GM12878 (cell line): Measurements from ENCODE around the gene DNAJC28. TPM values are rescaled to one million over a fixed set of nuclear protein-coding genes. Genes with fewer than 3 reads are reported as not detected.

Experiments used
- ATAC-seq: fragments of 200-7000 bp; cut with Tn5 transposase; 3 replicates; pipeline ENCODE4 v1.9.1; 2020; ENCODE audit warnings: mild to moderate bottlenecking, moderate library complexity
- BruUV-seq: library from RNA; stranded (reverse); fragments of 400-500 nt; replicated peaks from 2 replicates; lab custom pipeline; 2021; lab: Mats Ljungman, UMichigan
- CTCF ChIA-PET: fragments of 300-600 bp; sonication (Branson Sonifier 250); formaldehyde crosslinking; extraction: SDS; loops from one replicate; lab custom pipeline; 2021; ENCODE audit warnings: inconsistent platforms; lab: Yijun Ruan, JAX
- POLR2A ChIA-PET: fragments of 350-600 bp; formaldehyde crosslinking; extraction: SDS; loops from one replicate; lab custom pipeline; 2021; ENCODE audit warnings: inconsistent platforms; lab: Charles Lee
- RAD21 ChIA-PET: fragments of 300-600 bp; sonication (Branson Sonifier 250); formaldehyde crosslinking; loops from one replicate; lab custom pipeline; 2023; ENCODE audit warnings: antibody characterized with exemption; ENCODE audit not compliant: unreplicated experiment; lab: Charles Lee
- SMC1A ChIA-PET: fragments of 300-600 bp; sonication (Branson Sonifier 250); formaldehyde crosslinking; loops from one replicate; lab custom pipeline; 2023; ENCODE audit not compliant: unreplicated experiment, uncharacterized antibody; lab: Charles Lee
- DNase-seq: peaks from one replicate; pipeline ENCODE4 v3.0.0-alpha.2; 2011; ENCODE audit warnings: low read depth, low spot score
- FAIRE-seq: peaks from 3 replicates; lab custom pipeline; 2011; peaks lifted over from hg19 to GRCh38; lab: Jason Lieb, UNC
- H2AFZ ChIP-seq: 2 replicates; pipeline ENCODE4 v1.6.0; 2011; ENCODE audit warnings: low read depth, low read length, control low read depth; ENCODE audit not compliant: control insufficient read depth
- H3K27ac ChIP-seq: 2 replicates; pipeline ENCODE4 v1.5.1; 2011; ENCODE audit warnings: control low read depth; ENCODE audit not compliant: control insufficient read depth, insufficient read depth
- H3K27me3 ChIP-seq, 2 experiments: replicated peaks in 1 of 2; 2 replicates each; pipeline versions ENCODE4 v1.6.0 to v1.6.1; 2011; ENCODE audit warnings: low read length in 1 of 2; ENCODE audit not compliant: control insufficient read depth in 2 of 2, insufficient read depth in 2 of 2
- H3K36me3 ChIP-seq, 2 experiments: 2 replicates each; pipeline ENCODE4 v1.5.1; 2011; ENCODE audit warnings: low read length in 1 of 2; ENCODE audit not compliant: control insufficient read depth in 2 of 2, insufficient read depth in 2 of 2
- H3K4me1 ChIP-seq: 2 replicates; pipeline ENCODE4 v1.6.1; 2011; ENCODE audit warnings: mild to moderate bottlenecking, low read length, moderate library complexity, mixed read lengths; ENCODE audit not compliant: control insufficient read depth, insufficient read depth
- H3K4me2 ChIP-seq: 2 replicates; pipeline ENCODE4 v1.6.0; 2011; ENCODE audit warnings: control low read depth; ENCODE audit not compliant: control insufficient read depth, insufficient read depth
- H3K4me3 ChIP-seq: fragments of 200-600 bp; sonication (generic); 2 replicates; pipeline ENCODE4 v1.5.1; 2016
- H3K79me2 ChIP-seq: 2 replicates; pipeline ENCODE4 v1.6.0; 2011; ENCODE audit warnings: low read length; ENCODE audit not compliant: control insufficient read depth, insufficient read depth
- H3K9ac ChIP-seq: 2 replicates; pipeline ENCODE4 v1.8.0; 2011; ENCODE audit warnings: low read length, control low read depth, mixed read lengths; ENCODE audit not compliant: control insufficient read depth, insufficient read depth
- H3K9me3 ChIP-seq: replicated peaks from 3 replicates; pipeline ENCODE4 v1.5.1; 2011; ENCODE audit warnings: mild to moderate bottlenecking, low read length; ENCODE audit not compliant: control insufficient read depth, insufficient read depth
- H4K20me1 ChIP-seq: 2 replicates; pipeline ENCODE4 v1.6.0; 2011; ENCODE audit not compliant: control insufficient read depth, insufficient read depth
- EZH2 ChIP-seq: IDR thresholded peaks from 2 replicates; pipeline ENCODE4 v1.6.1; 2012; ENCODE audit warnings: low read depth, mild to moderate bottlenecking, control low read depth, inconsistent platforms, low read length, borderline replicate concordance; ENCODE audit not compliant: control insufficient read depth
- NR2F1 ChIP-seq: fragments of 450-650 bp; conservative IDR thresholded peaks from 2 replicates; pipeline ENCODE4 v1.6.1; 2017; ENCODE audit warnings: mild to moderate bottlenecking
- REST ChIP-seq: IDR thresholded peaks from 2 replicates; pipeline ENCODE4 v1.6.1; 2012; ENCODE audit warnings: mild to moderate bottlenecking, low read depth, low read length
- ZBTB4 ChIP-seq: fragments of 450-650 bp; formaldehyde crosslinking; IDR thresholded peaks from 2 replicates; pipeline ENCODE4 v1.4.0; 2022; ENCODE audit warnings: mild to moderate bottlenecking, moderate library complexity
- WGBS: methylation state at CpG from one replicate; pipeline ENCODE4 v1.1.6; 2016; ENCODE audit warnings: low lambda C conversion rate; ENCODE audit not compliant: insufficient replicate concordance, insufficient coverage; ENCODE audit errors: missing lambda C conversion rate; 5-methylcytosine and 5-hydroxymethylcytosine counted together
- in situ Hi-C: fragments of 300-500 bp; cut with MboI; formaldehyde crosslinking; loops from 9 replicates; pipeline ENCODE4 v1.14.3; 2018; ENCODE audit warnings: mixed read lengths
- intact Hi-C: fragments of 100-400 bp; cut with micrococcal nuclease; formaldehyde crosslinking; loops from one replicate; pipeline ENCODE4 v1.14.2; 2022; ENCODE audit not compliant: unreplicated experiment
- polyA plus RNA-seq, 11 experiments: library from polyadenylated mRNA; depleted of rRNA in 4 of 11; unstranded in 6 of 11; stranded (reverse) in 5 of 11; fragments of >200 nt; fragmentation: Nextera tagmentation in 4 of 11; fragmentation: Illumina TruSeq in 1 of 11; extraction: Ambion mirVana in 4 of 11; extraction: Trizol in 1 of 11; gene quantifications; 1 replicate in 1 of 11; 2 replicates in 10 of 11; pipeline versions ENCODE4 v1.2.1 to v1.2.3, GENCODE V29; 2011 to 2016; ENCODE audit warnings: inconsistent platforms in 2 of 11, missing spikeins in 2 of 11, low read depth in 1 of 11
- total RNA-seq, 4 experiments: library from RNA; depleted of rRNA in 3 of 4; stranded (reverse); fragments of >200 nt in 3 of 4; fragmentation: Illumina TruSeq in 1 of 4; extraction: Trizol in 1 of 4; gene quantifications; 2 replicates each; pipeline versions ENCODE4 v1.2.1 to v1.2.3, GENCODE V29; 2013 to 2021

Gene DNAJC28
- total and polyA plus RNA-seq, 10 of the 15 experiments (the other 5 are each of a cell fraction or from before 2014, with no cell fraction given), result 0.26 to 0.77 (median 0.54) TPM

- TF ChIP-seq REST (no peak), EZH2 (no peak), NR2F1 (peak; percentile 53)
These were observed 12.4 kb downstream of the DNAJC28 start (continued) for GRCh38 chr21:33478935-33479678.

DNA sequence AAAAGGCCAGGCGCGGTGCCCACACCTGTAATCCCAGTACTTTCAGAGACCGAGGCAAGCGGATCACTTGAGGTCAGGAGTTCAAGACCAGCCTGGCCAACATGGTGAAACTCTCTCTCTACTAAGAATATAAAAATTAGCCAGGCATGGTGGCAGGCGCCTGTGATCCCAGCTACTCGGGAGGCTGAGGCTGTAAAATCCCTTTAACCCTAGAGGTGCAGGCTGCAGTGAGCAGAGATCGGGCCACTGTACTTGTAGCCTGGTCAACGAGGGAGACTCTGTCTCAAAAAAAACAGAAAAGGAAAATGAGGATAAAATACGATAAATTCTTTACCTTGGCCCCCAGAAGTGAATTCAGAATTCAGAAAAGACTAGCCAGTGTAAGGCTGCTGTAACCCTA, 13.3 kb downstream of the DNAJC28 start:
- ChIA-PET CTCF (interaction anchor here (1.6 kb wide), 1 partner anchor 64 kb away, joined by 9 read pairs; the partner anchor contains the start of genes GART and SON), SMC1A (no interaction called here), POLR2A (no interaction called here), RAD21 (no interaction called here)
- H3K4me2 ChIP-seq, result peak overlapping the region; percentile 70
- H3K79me2 ChIP-seq, result peaks cover 18% of the 10 kb centered on the region
- H2AFZ ChIP-seq, result no peak overlapping the region; the same call in 1 of the 2 replicates
- peak overlapping the region; percentile 90 for H3K9ac ChIP-seq
- no peaks in the 10 kb centered on the region; a peak in 1 of 4 replicates for H3K36me3 ChIP-seq
- no TSS peak for BruUV-seq
- H3K9me3 ChIP-seq, result peaks cover 5% of the 10 kb centered on the region; the same call in 2 of the 3 replicates
- WGBS, result 45% methylated on average over 9 of the region's 9 CpGs
- H3K27ac ChIP-seq, result 0 out of 2 replicates have a peak overlapping the region, but pooled peaks have one; percentile 79
- TF ChIP-seq ZBTB4, result no peak
- peak overlapping the region; percentile 93 for H3K4me3 ChIP-seq
- ATAC-seq (no peak), FAIRE-seq (no peak), DNase-seq (no peak)
- H3K27me3 ChIP-seq, result no peaks in the 10 kb centered on the region
- in situ Hi-C loops, result no loop called here
- intact Hi-C loops, result no loop called here
- H4K20me1 ChIP-seq, result no peaks in the 10 kb centered on the region
- peaks cover 3% of the 10 kb centered on the region; the same call in 1 of the 2 replicates for H3K4me1 ChIP-seq
